Sigmoid colon (tissue), 4 donors: Measurements from ENCODE around the gene PI3.

ENCODE experiments used
- EP300 ChIP-seq, 4 donors: sonication (generic); formaldehyde crosslinking; IDR thresholded peaks; one replicate each; pipeline ENCODE4 v1.6.1; 2017; ENCODE audit warnings: antibody characterized with exemption in 4 of 4
- POLR2A ChIP-seq, 2 donors: fragments of 450-650 bp; IDR thresholded peaks; one replicate each; pipeline ENCODE4 v1.6.1; 2016; ENCODE audit warnings: antibody characterized with exemption in 2 of 2, mild to moderate bottlenecking in 2 of 2, moderate library complexity in 2 of 2
- POLR2AphosphoS5 ChIP-seq, 4 donors: sonication (generic); formaldehyde crosslinking; IDR thresholded peaks; one replicate each; pipeline ENCODE4 v1.6.1; 2017; ENCODE audit warnings: antibody characterized with exemption in 4 of 4
- TF ChIP-seq, protein P1 (sequence below), 4 experiments: fragments of 450-650 bp in 3 of 4; fragments of 200-600 bp in 1 of 4; IDR thresholded peaks; one replicate each; pipeline ENCODE4 v1.5.1; 2016 to 2019; ENCODE audit warnings: antibody characterized with exemption in 4 of 4, mild to moderate bottlenecking in 3 of 4, moderate library complexity in 2 of 4

DNA sequence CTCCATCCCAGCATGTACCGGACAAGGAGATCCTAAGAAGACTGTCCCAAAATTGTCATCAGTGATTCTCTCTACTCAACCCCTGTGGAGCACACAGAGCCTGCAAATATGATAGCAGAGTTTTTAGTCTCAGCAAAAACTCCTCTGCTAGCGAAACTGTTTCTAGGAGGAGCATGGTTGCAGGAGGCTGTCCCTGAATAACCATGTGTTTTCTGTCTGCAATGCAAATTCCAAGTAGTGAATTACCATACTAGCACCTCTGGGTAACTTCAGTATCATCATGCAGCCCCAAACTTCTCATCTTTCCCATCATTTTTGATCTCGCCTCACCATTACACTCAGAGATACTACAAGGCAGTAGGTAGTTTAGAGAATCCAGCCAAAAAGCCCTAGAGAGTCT is 25.6 kb upstream of the PI3 start:
- no peak for TF ChIP-seq POLR2A (IDR thresholded peaks at IDR 0.05)
- TF ChIP-seq, protein P1, sequence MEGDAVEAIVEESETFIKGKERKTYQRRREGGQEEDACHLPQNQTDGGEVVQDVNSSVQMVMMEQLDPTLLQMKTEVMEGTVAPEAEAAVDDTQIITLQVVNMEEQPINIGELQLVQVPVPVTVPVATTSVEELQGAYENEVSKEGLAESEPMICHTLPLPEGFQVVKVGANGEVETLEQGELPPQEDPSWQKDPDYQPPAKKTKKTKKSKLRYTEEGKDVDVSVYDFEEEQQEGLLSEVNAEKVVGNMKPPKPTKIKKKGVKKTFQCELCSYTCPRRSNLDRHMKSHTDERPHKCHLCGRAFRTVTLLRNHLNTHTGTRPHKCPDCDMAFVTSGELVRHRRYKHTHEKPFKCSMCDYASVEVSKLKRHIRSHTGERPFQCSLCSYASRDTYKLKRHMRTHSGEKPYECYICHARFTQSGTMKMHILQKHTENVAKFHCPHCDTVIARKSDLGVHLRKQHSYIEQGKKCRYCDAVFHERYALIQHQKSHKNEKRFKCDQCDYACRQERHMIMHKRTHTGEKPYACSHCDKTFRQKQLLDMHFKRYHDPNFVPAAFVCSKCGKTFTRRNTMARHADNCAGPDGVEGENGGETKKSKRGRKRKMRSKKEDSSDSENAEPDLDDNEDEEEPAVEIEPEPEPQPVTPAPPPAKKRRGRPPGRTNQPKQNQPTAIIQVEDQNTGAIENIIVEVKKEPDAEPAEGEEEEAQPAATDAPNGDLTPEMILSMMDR (IDR thresholded peaks at IDR 0.05): no peak
- no peak for TF ChIP-seq POLR2AphosphoS5 (IDR thresholded peaks at IDR 0.05)
- no peak for TF ChIP-seq EP300 (IDR thresholded peaks at IDR 0.05)
